ENCODE results near the gene CFAP46. TPM values are rescaled to one million over a fixed set of nuclear protein-coding genes. Genes with fewer than 3 reads are reported as not detected.
"Not testable (repeated sequence)": the region's sequence is repeated elsewhere in the genome, so short reads cannot be mapped to it uniquely, and the experiment has no call there.

The CFAP46 gene
- total RNA-seq, 3 donors from 2014 or later = 0.78 to 1.0 TPM; not detected in 1

DNA sequence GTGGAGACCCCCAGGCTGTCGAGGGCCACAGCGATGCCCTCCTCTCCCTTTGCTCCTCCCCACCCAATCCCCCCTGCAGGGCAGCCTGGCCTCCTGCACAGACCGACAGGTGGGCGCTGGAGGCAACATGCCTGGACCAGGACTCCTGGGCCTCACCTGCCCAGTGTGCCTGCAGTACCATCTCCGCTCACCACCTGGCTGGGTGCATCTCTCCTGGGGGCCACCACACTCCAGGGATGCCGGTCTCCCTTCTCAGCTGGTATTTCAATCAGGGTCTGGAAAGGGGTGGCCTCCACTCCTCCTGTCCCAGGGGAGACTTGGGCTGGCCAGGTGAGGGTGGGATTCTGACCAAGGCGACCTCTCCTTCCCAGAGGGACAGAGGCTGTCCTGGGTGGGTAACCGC, 17.2 kb upstream of the CFAP46 start:
- DNase-seq (no peak), ATAC-seq (no peak)
- Histone ChIP-seq H3K4me3 (no peak overlapping the region), H3K9me3 (no peaks in the 10 kb centered on the region), H3K4me1 (ENCODE audit: low read depth) (peaks cover 5% of the 10 kb centered on the region), H3K36me3 (ENCODE audit: low read depth) (no peaks in the 10 kb centered on the region)
- intact Hi-C loops (cut with DNase I, micrococcal nuclease) = no loop called here
- TF ChIP-seq, protein P1, sequence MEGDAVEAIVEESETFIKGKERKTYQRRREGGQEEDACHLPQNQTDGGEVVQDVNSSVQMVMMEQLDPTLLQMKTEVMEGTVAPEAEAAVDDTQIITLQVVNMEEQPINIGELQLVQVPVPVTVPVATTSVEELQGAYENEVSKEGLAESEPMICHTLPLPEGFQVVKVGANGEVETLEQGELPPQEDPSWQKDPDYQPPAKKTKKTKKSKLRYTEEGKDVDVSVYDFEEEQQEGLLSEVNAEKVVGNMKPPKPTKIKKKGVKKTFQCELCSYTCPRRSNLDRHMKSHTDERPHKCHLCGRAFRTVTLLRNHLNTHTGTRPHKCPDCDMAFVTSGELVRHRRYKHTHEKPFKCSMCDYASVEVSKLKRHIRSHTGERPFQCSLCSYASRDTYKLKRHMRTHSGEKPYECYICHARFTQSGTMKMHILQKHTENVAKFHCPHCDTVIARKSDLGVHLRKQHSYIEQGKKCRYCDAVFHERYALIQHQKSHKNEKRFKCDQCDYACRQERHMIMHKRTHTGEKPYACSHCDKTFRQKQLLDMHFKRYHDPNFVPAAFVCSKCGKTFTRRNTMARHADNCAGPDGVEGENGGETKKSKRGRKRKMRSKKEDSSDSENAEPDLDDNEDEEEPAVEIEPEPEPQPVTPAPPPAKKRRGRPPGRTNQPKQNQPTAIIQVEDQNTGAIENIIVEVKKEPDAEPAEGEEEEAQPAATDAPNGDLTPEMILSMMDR (IDR thresholded peaks at IDR 0.05) = no peak

DNA sequence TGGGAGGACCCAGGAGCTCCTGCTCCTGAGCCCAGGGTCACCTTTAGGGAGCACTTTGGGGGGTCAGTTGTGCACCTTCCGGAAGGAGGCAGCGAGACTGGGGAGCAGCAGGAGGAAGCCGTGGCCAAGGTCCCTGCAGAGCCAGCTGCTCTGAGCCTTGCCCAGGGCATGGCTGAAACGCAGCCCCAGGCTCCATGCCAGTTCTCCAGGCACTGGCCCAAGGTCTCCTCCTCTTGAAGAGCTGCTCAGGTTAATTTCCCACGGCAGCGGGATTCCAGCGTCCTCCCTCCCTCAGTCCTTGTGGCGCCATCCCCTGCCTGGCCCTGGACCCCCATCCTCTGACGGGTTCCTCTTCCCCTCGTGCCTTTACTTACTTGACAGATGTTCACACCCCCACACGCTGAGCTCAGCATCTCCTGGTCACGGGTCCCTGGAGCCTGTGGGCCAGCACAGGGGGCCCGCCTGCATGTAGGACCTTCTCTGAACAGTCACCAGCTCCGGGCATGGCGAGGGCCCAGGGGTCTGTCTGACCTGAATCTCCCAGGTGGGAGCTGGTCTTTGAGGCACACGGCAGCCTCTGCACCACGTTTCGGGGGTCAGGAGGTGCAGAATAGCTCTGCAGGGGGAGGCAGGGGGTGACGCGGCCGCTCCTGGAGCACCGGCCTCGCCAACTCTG, 16.7 kb upstream of the CFAP46 start:
- intact Hi-C loops (cut with DNase I, micrococcal nuclease) = no loop called here
- Histone ChIP-seq H3K9me3 (no peaks in the 10 kb centered on the region), H3K4me1 (ENCODE audit: low read depth) (peaks cover 5% of the 10 kb centered on the region), H3K36me3 (ENCODE audit: low read depth) (no peaks in the 10 kb centered on the region), H3K4me3 (no peak overlapping the region)
- DNase-seq (no peak), ATAC-seq (no peak)
- TF ChIP-seq, protein P1 (IDR thresholded peaks at IDR 0.05) = no peak

DNA sequence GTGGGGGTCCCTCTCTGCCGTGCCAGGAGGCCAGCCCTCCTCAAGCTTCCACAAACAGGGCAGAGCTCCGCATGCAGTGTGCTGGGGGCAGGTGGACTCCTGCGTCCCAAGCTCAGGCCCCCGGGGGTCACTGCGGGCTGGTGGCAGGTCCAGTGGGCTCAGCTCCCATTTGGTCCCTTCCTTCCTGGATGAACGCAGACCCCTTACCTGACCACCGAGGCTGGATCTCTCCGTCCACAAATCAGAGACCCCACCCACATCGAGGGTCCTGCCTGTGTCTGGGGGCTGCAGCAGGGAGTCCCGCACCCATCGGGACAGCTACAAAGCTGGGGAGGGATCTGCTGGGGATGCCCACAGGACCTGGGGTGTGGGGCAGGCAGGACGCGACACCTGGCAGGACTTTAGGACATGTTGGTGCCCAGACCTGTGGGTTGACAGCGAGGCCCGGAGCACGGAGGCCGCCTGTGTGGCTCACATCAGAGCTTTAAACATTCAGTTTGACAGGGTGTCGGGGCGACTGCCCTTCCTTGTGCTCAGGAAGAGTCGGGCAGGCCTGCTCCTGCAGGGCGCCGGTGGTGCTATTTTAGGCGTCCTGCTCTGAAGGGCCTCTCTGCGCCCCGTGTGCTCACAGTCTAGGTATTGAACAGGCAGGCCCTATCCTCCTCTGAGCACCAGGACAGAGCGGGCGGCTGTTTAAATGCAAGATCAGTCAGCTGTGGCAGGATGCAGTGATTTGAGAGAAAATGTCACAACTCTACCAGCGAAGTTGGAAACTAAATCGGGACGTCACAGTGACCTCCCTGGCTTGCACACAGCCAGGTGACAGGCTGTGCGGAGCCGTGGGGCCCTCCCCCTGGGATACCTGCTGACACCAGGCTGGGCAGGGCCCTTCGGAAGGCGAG, 15.9 kb upstream of the CFAP46 start:
- H3K9me3 ChIP-seq = no peaks in the 10 kb centered on the region
- TF ChIP-seq, protein P1 (IDR thresholded peaks at IDR 0.05) = no peak
- no peak overlapping the region for H3K4me3 ChIP-seq
- ATAC-seq (no peak), DNase-seq (no peak)
- peaks cover 5% of the 10 kb centered on the region for H3K4me1 ChIP-seq (ENCODE audit: low read depth)
- H3K36me3 ChIP-seq (ENCODE audit: low read depth) = no peaks in the 10 kb centered on the region
- intact Hi-C loops (cut with DNase I, micrococcal nuclease) = no loop called here

DNA sequence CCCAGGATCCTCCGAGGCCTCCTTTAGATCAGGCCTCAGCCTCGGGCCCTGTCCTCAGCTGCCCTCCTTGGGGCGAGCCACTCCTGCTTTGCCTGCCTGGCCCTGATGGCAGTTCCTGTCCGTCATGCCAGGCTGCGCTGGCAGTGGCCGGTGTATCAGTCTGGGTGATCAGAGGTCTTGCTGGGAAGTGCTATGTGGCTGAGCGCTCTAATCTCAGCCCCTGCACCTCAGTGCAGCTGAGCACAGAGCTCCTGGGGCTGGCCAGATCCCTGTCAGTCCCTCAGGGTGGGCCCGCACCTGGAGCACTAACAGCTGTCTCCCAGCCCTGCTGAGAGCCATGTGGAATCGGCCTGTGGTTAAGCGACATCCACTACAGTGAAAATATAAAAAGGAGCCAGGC, 14.8 kb upstream of the CFAP46 start:
- no peak for ATAC-seq
- Histone ChIP-seq H3K36me3 (ENCODE audit: low read depth) (no peaks in the 10 kb centered on the region), H3K9me3 (no peaks in the 10 kb centered on the region), H3K4me1 (ENCODE audit: low read depth) (peaks cover 4% of the 10 kb centered on the region), H3K4me3 (no peak overlapping the region)
- intact Hi-C loops (cut with DNase I, micrococcal nuclease) = no loop called here
- TF ChIP-seq, protein P1 (IDR thresholded peaks at IDR 0.05) = no peak
- DNase-seq = no peak

DNA sequence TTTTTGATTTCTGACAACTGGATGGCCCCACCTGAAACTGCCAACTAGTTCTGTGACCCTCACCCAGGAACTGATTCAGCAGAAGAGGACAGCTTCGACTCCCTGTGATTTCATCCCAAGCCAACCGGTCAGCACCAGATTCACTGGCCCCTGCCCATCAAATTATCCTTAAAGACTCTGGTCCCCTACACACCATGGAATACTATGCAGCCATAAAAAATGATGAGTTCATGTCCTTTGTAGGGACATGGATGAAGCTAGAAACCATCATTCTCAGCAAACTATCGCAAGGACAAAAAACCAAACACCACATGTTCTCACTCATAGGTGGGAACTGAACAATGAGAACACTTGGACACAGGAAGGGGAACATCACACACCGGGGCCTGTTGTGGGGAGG, 13.9 kb upstream of the CFAP46 start:
- H3K4me3 ChIP-seq; intact Hi-C loops (cut with DNase I, micrococcal nuclease); DNase-seq; H3K4me1 ChIP-seq (ENCODE audit: low read depth); H3K36me3 ChIP-seq (ENCODE audit: low read depth); H3K9me3 ChIP-seq; ATAC-seq: not testable (repeated sequence)

DNA sequence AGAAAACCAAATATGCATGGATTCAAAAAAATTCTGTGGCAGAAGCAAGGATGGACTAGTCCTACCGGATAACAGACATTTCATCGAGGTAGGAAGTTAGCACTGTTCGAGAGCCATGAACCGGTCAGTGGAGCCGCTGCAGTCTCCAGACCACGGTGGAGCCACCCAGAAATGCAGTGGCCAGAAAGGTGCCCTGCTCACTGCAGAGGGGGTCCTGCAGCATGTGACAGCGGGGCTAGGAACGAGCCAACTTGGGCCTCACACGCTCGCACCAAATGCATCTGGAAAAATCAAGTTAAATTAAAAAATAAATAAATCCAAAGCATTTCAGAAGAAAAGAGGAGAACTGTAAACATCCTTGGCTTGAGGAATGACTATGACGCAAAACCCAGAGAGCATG, 13.1 kb upstream of the CFAP46 start:
- H3K4me3 ChIP-seq = no peak overlapping the region
- H3K4me1 ChIP-seq (ENCODE audit: low read depth) = no peaks in the 10 kb centered on the region
- H3K36me3 ChIP-seq (ENCODE audit: low read depth) = no peaks in the 10 kb centered on the region
- intact Hi-C loops (cut with DNase I, micrococcal nuclease) = no loop called here
- TF ChIP-seq, protein P1 (IDR thresholded peaks at IDR 0.05) = no peak
- H3K9me3 ChIP-seq = no peaks in the 10 kb centered on the region
- ATAC-seq = no peak
- no peak for DNase-seq

Measured in mucosa of descending colon (tissue), 3 donors.